Loucy (cell line): ENCODE data around the gene OR51B6.

ENCODE experiments used
- CTCF ChIP-seq: fragments of 200-600 bp; sonication (generic); conservative IDR thresholded peaks from 2 replicates; pipeline ENCODE4 v1.5.1; 2014; ENCODE audit warnings: mild to moderate bottlenecking, antibody characterized with exemption, low read length
- EZH2phosphoT487 ChIP-seq: fragments of 200-600 bp; IDR thresholded peaks from 2 replicates; pipeline ENCODE4 v1.6.1; 2018; ENCODE audit warnings: antibody characterized with exemption, mild to moderate bottlenecking, moderate library complexity, borderline replicate concordance

DNA sequence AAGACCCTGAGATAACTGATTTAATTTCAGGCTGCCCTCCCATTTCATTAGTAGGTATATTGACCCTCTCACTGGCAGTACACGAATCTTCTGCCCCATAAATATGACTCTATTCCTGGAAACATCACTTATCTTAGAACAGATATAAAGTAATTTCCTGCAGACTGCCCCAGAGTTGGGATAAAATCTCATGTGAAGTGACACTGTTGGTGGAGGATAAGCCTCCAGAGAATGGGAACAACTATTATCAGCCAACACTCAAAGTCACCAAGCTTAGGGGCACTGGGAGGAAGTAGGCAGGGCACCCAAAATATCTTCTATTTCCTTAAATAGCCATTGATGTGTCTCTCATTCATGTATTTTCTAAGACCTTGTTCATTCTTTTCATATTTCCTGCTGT lies 16.1 kb upstream of the OR51B6 start:
- TF ChIP-seq CTCF = no peak
- TF ChIP-seq EZH2phosphoT487 = no peak
